Measurements from ENCODE around the gene TRAF1.

The TRAF1 gene

DNA sequence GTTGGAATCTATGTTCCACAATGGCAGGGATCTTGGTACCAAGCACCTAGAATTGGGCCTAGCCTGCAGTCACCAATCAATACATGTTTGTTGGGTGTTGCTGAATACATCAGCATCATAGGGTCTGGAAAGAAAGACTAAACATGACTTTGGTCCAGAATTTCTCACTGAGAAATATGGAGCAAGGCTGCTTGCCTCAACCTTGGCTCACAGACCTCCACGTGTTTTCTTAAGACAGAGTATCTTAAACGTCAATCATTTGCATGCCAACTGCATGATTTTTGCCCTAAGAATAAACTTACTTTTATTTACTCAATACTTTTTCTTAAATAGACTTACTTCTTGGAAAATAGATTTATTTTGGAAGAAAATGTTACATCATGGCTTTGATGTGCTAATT is 22.7 kb upstream of the TRAF1 start:
- ChIA-PET POLR2A (no interaction called here), CTCF (no interaction called here)
- no peak for DNase-seq
- Histone ChIP-seq H3K36me3 (ENCODE audit: control insufficient read depth in 4 of 4, insufficient read depth in 4 of 4, low read length in 3 of 4) (peaks cover 0 to 2% (median under 1%) of the 10 kb centered on the region in 4 experiments), H3K27ac (ENCODE audit: insufficient read depth in 1 of 2, low read depth in 1 of 2, low read length in 2 of 2, poor library complexity in 1 of 2, severe bottlenecking in 2 of 2) (no peak overlapping the region), H3K4me3 (ENCODE audit: control insufficient read depth in 1 of 7, extremely low read depth in 1 of 7, insufficient read depth in 4 of 7, low read depth in 2 of 7, low read length in 6 of 7) (no peak overlapping the region), H3K4me1 (ENCODE audit: control extremely low read depth in 1 of 4, control insufficient read depth in 4 of 4, insufficient read depth in 4 of 4, low read length in 3 of 4) (peaks cover 0 to 10% (median 2%) of the 10 kb centered on the region in 4 experiments), H3K9me3 (ENCODE audit: control extremely low read depth in 1 of 5, control insufficient read depth in 4 of 5, insufficient read depth in 2 of 5, low read depth in 1 of 5, low read length in 4 of 5) (no peaks in the 10 kb centered on the region), H3K27me3 (replicated peaks in 2 of 5; ENCODE audit: control insufficient read depth in 4 of 5, insufficient read depth in 5 of 5, low read length in 4 of 5) (no peaks in the 10 kb centered on the region)
- WGBS (ENCODE audit: insufficient coverage) = 100% methylated on average over 1 of the region's 2 CpGs

DNA sequence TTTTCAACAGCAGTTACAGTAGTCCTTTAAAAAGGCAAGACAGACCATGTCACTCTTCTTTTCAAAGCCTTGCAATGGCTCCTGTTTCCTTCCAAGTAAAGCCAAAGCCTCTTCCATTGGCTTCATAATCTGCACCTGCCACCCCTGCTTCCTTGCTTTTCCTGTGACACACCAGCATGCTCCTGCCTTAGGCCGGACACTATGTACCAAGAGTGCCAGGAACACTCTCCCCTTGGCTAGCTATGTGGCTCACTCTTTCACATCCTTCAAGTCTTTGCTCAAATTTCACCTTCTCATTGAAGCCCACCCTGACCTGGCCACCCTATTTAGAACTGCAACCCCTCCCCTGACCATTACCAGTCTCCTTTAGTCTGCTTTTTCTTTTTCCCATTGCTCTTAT is 22.2 kb upstream of the TRAF1 start:
- ChIA-PET POLR2A (no interaction called here), CTCF (no interaction called here)
- WGBS (ENCODE audit: insufficient coverage) = 100% methylated on average over 1 of the region's 1 CpG
- peaks cover 0 to 10% (median 2%) of the 10 kb centered on the region in 4 experiments for H3K4me1 ChIP-seq (ENCODE audit: control extremely low read depth in 1 of 4, control insufficient read depth in 4 of 4, insufficient read depth in 4 of 4, low read length in 3 of 4)
- H3K27ac ChIP-seq (ENCODE audit: insufficient read depth in 1 of 2, low read depth in 1 of 2, low read length in 2 of 2, poor library complexity in 1 of 2, severe bottlenecking in 2 of 2) = no peak overlapping the region
- H3K27me3 ChIP-seq (replicated peaks in 2 of 5; ENCODE audit: control insufficient read depth in 4 of 5, insufficient read depth in 5 of 5, low read length in 4 of 5) = no peaks in the 10 kb centered on the region
- H3K9me3 ChIP-seq (ENCODE audit: control extremely low read depth in 1 of 5, control insufficient read depth in 4 of 5, insufficient read depth in 2 of 5, low read depth in 1 of 5, low read length in 4 of 5) = no peaks in the 10 kb centered on the region
- no peak for DNase-seq
- peaks cover 0 to 2% (median under 1%) of the 10 kb centered on the region in 4 experiments for H3K36me3 ChIP-seq (ENCODE audit: control insufficient read depth in 4 of 4, insufficient read depth in 4 of 4, low read length in 3 of 4)
- no peak overlapping the region for H3K4me3 ChIP-seq (ENCODE audit: control insufficient read depth in 1 of 7, extremely low read depth in 1 of 7, insufficient read depth in 4 of 7, low read depth in 2 of 7, low read length in 6 of 7)

- Histone ChIP-seq H3K36me3 (ENCODE audit: control insufficient read depth in 4 of 4, insufficient read depth in 4 of 4, low read length in 3 of 4) (peaks cover 0 to 2% (median under 1%) of the 10 kb centered on the region in 4 experiments), H3K9me3 (ENCODE audit: control extremely low read depth in 1 of 5, control insufficient read depth in 4 of 5, insufficient read depth in 2 of 5, low read depth in 1 of 5, low read length in 4 of 5) (no peaks in the 10 kb centered on the region), H3K4me3 (ENCODE audit: control insufficient read depth in 1 of 7, extremely low read depth in 1 of 7, insufficient read depth in 4 of 7, low read depth in 2 of 7, low read length in 6 of 7) (no peak overlapping the region), H3K27me3 (replicated peaks in 2 of 5; ENCODE audit: control insufficient read depth in 4 of 5, insufficient read depth in 5 of 5, low read length in 4 of 5) (no peaks in the 10 kb centered on the region), H3K4me1 (ENCODE audit: control extremely low read depth in 1 of 4, control insufficient read depth in 4 of 4, insufficient read depth in 4 of 4, low read length in 3 of 4) (peaks cover 0 to 10% (median 2%) of the 10 kb centered on the region in 4 experiments), H3K27ac (ENCODE audit: insufficient read depth in 1 of 2, low read depth in 1 of 2, low read length in 2 of 2, poor library complexity in 1 of 2, severe bottlenecking in 2 of 2) (no peak overlapping the region)
- 96% methylated on average over 2 of the region's 2 CpGs for WGBS (ENCODE audit: insufficient coverage)
- POLR2A ChIA-PET = no interaction called here
- no peak for DNase-seq
- CTCF ChIA-PET = no interaction called here
These were observed 20.6 kb upstream of the TRAF1 start for GRCh38 chr9:120947222-120947621.

DNA sequence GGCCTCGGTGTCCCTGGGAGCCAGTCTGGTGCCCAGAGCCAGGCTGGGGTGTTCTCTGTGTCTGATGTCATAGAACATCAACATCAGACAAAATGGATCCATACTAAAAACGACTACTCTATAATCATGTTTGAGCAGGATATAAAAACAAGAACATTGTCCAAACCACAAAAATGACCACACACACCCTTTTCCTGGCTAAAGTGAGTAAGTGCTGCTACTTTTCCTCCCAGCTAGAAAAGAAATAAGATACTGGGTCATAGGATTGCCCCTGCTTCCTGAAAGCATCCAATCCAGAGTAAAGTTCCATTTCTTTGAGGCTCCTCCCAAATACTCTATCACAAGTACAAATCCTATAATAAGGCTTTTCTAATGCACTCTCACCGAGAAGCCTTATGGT is 19.7 kb upstream of the TRAF1 start:
- POLR2A ChIA-PET = no interaction called here
- DNase-seq = no peak
- CTCF ChIA-PET = interaction anchor here (1.5 kb wide), 1 partner anchor 10 kb away, joined by 4 read pairs; no protein-coding TSS in a partner anchor
- H3K36me3 ChIP-seq (ENCODE audit: control insufficient read depth in 4 of 4, insufficient read depth in 4 of 4, low read length in 3 of 4) = no peaks in the 10 kb centered on the region
- WGBS (ENCODE audit: insufficient coverage) = 100% methylated on average over 1 of the region's 3 CpGs
- H3K4me3 ChIP-seq (ENCODE audit: control insufficient read depth in 1 of 7, extremely low read depth in 1 of 7, insufficient read depth in 4 of 7, low read depth in 2 of 7, low read length in 6 of 7) = no peak overlapping the region
- no peaks in the 10 kb centered on the region for H3K27me3 ChIP-seq (replicated peaks in 2 of 5; ENCODE audit: control insufficient read depth in 4 of 5, insufficient read depth in 5 of 5, low read length in 4 of 5)
- peaks cover 0 to 10% (median 2%) of the 10 kb centered on the region in 4 experiments for H3K4me1 ChIP-seq (ENCODE audit: control extremely low read depth in 1 of 4, control insufficient read depth in 4 of 4, insufficient read depth in 4 of 4, low read length in 3 of 4)
- no peaks in the 10 kb centered on the region for H3K9me3 ChIP-seq (ENCODE audit: control extremely low read depth in 1 of 5, control insufficient read depth in 4 of 5, insufficient read depth in 2 of 5, low read depth in 1 of 5, low read length in 4 of 5)
- H3K27ac ChIP-seq (ENCODE audit: insufficient read depth in 1 of 2, low read depth in 1 of 2, low read length in 2 of 2, poor library complexity in 1 of 2, severe bottlenecking in 2 of 2) = no peak overlapping the region

GRCh38 chr9:120944948-120945347 is 18.4 kb upstream of the TRAF1 start:
- H3K9me3 ChIP-seq (ENCODE audit: control extremely low read depth in 1 of 5, control insufficient read depth in 4 of 5, insufficient read depth in 2 of 5, low read depth in 1 of 5, low read length in 4 of 5) = no peaks in the 10 kb centered on the region
- 100% methylated on average over 3 of the region's 3 CpGs for WGBS (ENCODE audit: insufficient coverage)
- H3K4me1 ChIP-seq (ENCODE audit: control extremely low read depth in 1 of 4, control insufficient read depth in 4 of 4, insufficient read depth in 4 of 4, low read length in 3 of 4) = peaks cover 0 to 10% (median 2%) of the 10 kb centered on the region in 4 experiments
- no peak for DNase-seq
- no peak overlapping the region for H3K4me3 ChIP-seq (ENCODE audit: control insufficient read depth in 1 of 7, extremely low read depth in 1 of 7, insufficient read depth in 4 of 7, low read depth in 2 of 7, low read length in 6 of 7)
- H3K27ac ChIP-seq (ENCODE audit: insufficient read depth in 1 of 2, low read depth in 1 of 2, low read length in 2 of 2, poor library complexity in 1 of 2, severe bottlenecking in 2 of 2) = no peak overlapping the region
- no peaks in the 10 kb centered on the region for H3K27me3 ChIP-seq (replicated peaks in 2 of 5; ENCODE audit: control insufficient read depth in 4 of 5, insufficient read depth in 5 of 5, low read length in 4 of 5)
- H3K36me3 ChIP-seq (ENCODE audit: control insufficient read depth in 4 of 4, insufficient read depth in 4 of 4, low read length in 3 of 4) = no peaks in the 10 kb centered on the region
- POLR2A ChIA-PET = no interaction called here
- CTCF ChIA-PET = interaction anchor here (0.6 to 1.5 kb wide), 2 partner anchors 8 to 190 kb away, joined by 3 to 4 read pairs; no protein-coding TSS in a partner anchor

DNA sequence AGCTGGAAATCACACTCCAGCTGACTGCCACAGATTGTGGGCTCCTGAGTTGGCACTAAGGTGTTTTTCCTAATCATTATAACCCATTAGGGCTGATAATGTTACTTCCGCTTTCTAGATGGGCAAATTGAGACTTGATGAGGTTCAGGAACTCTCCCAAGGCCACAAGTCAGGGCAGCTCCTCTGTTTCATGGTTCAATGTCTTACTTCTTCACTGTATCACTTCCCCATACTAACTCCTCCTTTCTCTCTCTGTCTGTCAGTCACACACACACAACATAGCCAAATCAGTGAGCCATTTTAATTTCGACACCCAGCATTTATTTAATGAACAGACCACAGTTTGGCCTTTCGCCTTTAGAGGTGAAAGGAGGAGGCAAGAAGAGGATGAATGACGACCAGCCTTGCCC is 17.8 kb upstream of the TRAF1 start:
- H3K27me3 ChIP-seq (replicated peaks in 2 of 5; ENCODE audit: control insufficient read depth in 4 of 5, insufficient read depth in 5 of 5, low read length in 4 of 5) = no peaks in the 10 kb centered on the region
- no peak overlapping the region for H3K27ac ChIP-seq (ENCODE audit: insufficient read depth in 1 of 2, low read depth in 1 of 2, low read length in 2 of 2, poor library complexity in 1 of 2, severe bottlenecking in 2 of 2)
- no peaks in the 10 kb centered on the region for H3K36me3 ChIP-seq (ENCODE audit: control insufficient read depth in 4 of 4, insufficient read depth in 4 of 4, low read length in 3 of 4)
- H3K9me3 ChIP-seq (ENCODE audit: control extremely low read depth in 1 of 5, control insufficient read depth in 4 of 5, insufficient read depth in 2 of 5, low read depth in 1 of 5, low read length in 4 of 5) = no peaks in the 10 kb centered on the region
- peaks cover 0 to 10% (median 2%) of the 10 kb centered on the region in 4 experiments for H3K4me1 ChIP-seq (ENCODE audit: control extremely low read depth in 1 of 4, control insufficient read depth in 4 of 4, insufficient read depth in 4 of 4, low read length in 3 of 4)
- 75% methylated on average over 4 of the region's 4 CpGs for WGBS (ENCODE audit: insufficient coverage)
- ChIA-PET POLR2A (no interaction called here), CTCF (no interaction called here)
- no peak overlapping the region for H3K4me3 ChIP-seq (ENCODE audit: control insufficient read depth in 1 of 7, extremely low read depth in 1 of 7, insufficient read depth in 4 of 7, low read depth in 2 of 7, low read length in 6 of 7)
- DNase-seq = peak in 2 of 3 donors; percentile 49 to 56

DNA sequence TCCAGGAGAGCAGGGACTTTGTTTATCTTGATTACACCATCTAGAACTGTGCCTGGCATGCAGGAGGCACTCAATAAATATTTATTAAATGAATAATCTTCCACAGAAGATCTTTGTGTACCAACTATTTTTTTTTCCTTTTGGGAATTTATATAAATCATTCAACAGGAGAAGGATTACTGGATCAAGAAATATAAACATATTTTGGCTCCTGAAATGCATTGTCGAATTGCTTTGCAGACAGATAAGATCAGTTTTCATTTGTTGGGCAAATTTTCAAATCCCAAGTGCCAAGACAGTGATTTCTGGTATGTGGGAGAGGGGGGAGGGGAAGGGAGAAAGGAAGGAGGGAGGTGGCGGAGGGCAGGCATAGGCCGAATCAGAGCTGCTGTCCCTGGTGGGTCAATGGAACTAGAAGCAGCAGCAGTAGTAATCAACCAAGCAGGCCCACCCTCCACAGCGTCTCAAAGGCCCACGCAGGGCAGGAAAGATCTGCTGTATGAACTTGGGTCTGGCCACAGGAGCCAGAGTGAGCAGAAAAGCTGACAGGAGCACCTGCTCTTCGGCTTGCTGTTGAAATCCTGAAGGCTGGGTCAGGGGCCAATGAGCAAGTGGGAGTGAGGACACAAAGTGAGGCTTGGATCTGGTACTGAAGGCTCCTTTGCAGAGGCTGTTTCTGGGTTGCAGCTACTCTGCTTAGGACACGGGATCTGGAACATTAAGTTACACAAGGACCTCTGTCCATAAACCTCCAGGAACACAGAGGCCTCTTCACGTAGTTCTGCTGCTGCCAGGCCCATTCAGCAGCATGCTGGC is 15.8 kb upstream of the TRAF1 start:
- H3K27ac ChIP-seq (ENCODE audit: insufficient read depth in 1 of 2, low read depth in 1 of 2, low read length in 2 of 2, poor library complexity in 1 of 2, severe bottlenecking in 2 of 2) = no peak overlapping the region
- H3K27me3 ChIP-seq (replicated peaks in 2 of 5; ENCODE audit: control insufficient read depth in 4 of 5, insufficient read depth in 5 of 5, low read length in 4 of 5) = no peaks in the 10 kb centered on the region
- no peaks in the 10 kb centered on the region for H3K9me3 ChIP-seq (ENCODE audit: control extremely low read depth in 1 of 5, control insufficient read depth in 4 of 5, insufficient read depth in 2 of 5, low read depth in 1 of 5, low read length in 4 of 5)
- no peak overlapping the region for H3K4me3 ChIP-seq (ENCODE audit: control insufficient read depth in 1 of 7, extremely low read depth in 1 of 7, insufficient read depth in 4 of 7, low read depth in 2 of 7, low read length in 6 of 7)
- WGBS (ENCODE audit: insufficient coverage) = 93% methylated on average over 7 of the region's 8 CpGs
- POLR2A ChIA-PET = no interaction called here
- peaks cover 0 to 10% (median 3%) of the 10 kb centered on the region in 4 experiments for H3K4me1 ChIP-seq (ENCODE audit: control extremely low read depth in 1 of 4, control insufficient read depth in 4 of 4, insufficient read depth in 4 of 4, low read length in 3 of 4)
- DNase-seq = no peak
- CTCF ChIA-PET = interaction anchor here (1.6 kb wide), 2 partner anchors 9 to 12 kb away, joined by 3 read pairs; no protein-coding TSS in a partner anchor
- no peaks in the 10 kb centered on the region for H3K36me3 ChIP-seq (ENCODE audit: control insufficient read depth in 4 of 4, insufficient read depth in 4 of 4, low read length in 3 of 4)
